HG03439 (cell line): Measurements from ENCODE around the gene LSM5.

Source experiments
- ATAC-seq: cut with Tn5 transposase; IDR thresholded peaks from one replicate; pipeline ENCODE4 v1.9.1; 2021; ENCODE audit warnings: mild to moderate bottlenecking, moderate library complexity; ENCODE audit not compliant: unreplicated experiment

The LSM5 gene

DNA sequence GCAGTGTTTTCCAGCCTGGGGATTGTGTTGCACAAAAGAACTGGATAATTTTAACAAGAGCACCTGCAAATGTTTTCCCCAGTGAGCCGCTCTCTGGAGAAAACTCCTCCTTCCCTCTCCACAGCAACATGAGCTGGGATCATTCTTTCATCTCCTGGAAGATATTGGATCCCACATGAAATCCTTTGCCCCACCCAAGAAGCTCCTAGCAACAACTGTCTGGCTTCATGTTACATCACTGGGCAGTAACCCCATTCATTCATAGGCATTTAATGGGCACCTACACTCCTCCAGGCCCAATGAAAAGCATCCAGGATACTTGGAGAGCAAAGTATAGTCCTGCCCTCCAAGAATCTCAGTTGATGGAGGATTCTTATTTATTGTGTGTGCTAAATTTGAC lies 27.2 kb downstream of the LSM5 start:
- ATAC-seq = no peak

DNA sequence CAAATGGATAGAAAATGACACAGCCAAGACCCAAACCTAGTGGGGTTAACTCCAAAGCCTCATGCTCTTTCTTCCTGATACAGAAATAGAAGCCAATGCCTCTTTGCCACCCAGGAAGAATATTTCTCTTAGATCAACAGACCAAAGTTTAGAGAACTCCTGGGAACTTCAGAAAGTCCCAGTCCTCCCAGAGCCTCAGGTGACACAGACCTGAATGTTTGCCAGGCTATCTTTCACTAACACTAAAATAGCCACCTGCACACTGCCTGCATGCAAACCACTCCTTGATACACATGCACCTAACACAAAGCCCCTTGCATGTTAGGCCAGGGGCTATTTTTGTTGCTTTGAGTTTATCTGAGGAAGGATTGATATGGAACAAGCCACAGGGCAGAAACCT lies 27.7 kb downstream of the LSM5 start:
- ATAC-seq = no peak

DNA sequence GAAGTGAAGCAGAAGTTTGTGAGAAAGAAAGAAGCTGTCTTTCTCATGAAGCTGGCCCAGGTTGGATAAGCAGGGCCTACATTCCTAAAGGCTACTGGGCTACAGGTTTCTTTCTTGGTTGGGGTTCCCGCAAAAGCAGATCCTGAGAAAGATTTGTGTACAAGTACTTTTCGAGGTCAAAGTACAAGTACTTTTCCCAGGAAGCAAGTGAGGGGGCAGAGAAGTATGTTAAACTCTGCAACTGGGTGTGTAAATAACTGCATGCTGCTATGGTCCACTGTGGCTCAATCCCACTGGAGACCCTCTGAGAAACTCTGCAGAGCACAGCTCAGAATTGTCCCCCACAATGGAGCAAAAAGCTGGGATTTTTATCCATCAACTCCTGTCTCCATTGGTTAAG lies 28.7 kb downstream of the LSM5 start:
- ATAC-seq = no peak

DNA sequence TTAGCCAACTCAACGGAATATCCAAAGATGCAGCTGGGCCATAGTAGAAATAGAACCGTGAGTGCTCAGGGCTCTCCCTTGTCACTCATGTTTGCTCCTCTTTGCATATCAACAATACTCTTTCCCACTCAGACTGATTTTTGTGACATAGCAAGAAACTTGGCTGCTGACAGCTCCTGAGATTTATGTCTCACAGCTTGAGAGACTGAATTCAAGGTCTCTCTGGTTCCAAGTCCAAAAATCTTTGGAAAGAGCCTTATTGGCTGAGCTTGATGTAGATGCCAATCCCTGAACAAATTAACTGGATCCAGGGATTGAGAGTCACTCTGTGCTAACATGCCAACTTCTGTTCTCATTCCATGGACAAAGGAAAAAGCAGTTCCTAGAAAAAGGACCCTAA lies 30.4 kb downstream of the LSM5 start:
- no peak for ATAC-seq

DNA sequence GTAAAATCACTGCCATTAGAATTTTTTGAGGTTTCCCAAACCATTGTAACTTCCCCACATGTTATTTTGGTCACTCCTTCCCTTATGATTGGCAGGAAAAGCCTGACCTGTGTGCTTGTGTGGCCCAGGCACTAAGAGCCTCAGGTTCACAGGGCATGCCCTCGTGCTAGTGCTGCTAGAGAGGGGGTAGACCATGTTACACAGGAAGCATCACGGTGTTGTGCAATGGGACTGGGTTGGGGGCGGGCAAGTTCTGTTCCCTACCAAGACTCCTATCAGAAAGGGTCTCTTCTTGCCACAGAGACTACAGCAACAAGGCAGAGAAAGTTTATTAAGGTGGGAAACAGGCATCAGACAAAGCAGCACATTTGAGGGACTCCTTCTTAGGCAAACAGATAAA lies 32.2 kb downstream of the LSM5 start:
- ATAC-seq = no peak

DNA sequence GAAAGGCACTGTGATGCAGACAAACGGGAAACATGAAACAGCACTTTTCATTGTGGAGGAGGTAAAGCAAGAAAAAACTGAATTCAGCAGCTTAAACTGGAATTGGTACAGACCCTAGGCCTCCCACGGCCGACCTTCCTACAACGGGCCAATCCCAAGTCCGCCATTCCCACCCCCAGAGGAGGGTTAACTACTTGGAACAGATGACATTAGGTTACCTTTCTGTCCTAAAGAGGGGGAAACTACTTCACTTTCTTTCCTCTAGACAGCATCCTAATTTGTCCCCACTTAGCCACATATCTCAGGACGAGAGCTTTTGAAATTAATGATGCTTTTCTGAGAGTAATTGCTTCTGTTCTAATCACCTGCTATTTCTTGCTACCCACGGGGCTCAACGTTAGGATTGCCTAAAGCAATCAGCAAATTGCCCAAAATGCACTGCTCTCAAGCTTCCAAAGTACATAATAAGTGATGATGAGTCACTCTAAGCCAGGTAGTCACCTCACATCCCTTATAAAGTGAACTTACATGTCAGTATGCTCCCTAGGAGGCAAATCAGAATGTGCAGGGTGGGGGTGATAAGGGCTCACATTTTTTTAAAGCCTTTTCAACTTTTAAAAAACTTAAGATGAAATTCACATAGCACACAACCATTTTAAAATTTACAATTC lies 36.7 kb downstream of the LSM5 start:
- no peak for ATAC-seq

DNA sequence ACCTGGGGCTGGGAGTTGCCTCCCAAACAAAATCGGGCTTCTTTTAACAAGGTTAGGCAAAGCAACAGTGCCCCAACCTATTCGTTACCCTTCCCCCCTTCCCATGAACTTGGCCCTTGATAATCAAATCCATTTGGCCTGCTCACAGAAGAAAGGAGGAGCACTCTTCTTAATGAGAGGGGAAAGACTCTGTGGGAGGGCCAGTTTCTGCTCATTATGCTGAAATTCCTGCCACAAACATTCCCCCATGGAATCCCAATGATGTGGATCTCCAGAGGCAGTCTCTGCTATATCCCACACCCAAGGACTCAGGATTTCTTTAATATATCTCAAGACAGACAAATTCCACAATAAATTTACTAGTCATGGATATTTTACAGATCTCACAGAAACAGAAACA lies 43.0 kb downstream of the LSM5 start:
- no peak for ATAC-seq

DNA sequence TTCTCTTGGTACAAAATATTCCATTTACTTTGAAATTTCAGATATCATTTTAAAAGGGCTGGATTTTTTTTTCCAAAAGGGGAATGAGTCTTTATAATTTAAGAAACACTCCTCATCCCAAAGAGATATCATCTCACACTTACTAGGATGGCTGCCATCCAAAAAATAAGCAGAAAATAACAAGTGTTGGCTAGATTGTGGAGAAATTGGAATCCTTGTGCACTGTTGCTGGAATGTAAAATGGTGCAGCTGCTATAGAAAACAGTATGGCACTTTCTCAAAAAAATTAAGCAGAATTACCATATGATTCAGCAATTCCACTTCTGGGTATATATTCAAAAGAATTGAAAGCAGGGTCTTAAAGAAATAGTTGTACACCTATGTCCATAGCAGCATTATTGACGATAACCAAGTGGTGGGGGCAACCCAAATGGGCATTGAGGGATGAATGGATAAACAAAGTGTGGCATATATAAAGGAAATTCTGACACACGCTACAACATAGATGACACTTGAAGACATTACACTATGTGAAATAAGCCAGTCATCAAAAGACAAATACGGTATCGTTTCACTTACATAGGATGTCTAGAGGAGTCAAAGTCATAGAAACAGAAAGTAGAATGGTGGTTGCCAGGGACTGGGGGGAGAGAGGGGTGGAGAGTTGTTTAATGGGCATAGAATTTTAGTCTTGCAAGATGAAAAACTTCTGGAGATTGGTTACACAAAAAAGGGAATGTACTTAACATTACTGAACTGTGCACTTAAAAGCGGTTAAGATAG lies 53.8 kb downstream of the LSM5 start:
- ATAC-seq = no peak
